Measurements from ENCODE around the gene KCNJ15. TPM values are rescaled to one million over a fixed set of nuclear protein-coding genes. Genes with fewer than 3 reads are reported as not detected.

KCNJ15 gene
- total RNA-seq, 1 donor from 2014 or later, result 2.2 TPM

DNA sequence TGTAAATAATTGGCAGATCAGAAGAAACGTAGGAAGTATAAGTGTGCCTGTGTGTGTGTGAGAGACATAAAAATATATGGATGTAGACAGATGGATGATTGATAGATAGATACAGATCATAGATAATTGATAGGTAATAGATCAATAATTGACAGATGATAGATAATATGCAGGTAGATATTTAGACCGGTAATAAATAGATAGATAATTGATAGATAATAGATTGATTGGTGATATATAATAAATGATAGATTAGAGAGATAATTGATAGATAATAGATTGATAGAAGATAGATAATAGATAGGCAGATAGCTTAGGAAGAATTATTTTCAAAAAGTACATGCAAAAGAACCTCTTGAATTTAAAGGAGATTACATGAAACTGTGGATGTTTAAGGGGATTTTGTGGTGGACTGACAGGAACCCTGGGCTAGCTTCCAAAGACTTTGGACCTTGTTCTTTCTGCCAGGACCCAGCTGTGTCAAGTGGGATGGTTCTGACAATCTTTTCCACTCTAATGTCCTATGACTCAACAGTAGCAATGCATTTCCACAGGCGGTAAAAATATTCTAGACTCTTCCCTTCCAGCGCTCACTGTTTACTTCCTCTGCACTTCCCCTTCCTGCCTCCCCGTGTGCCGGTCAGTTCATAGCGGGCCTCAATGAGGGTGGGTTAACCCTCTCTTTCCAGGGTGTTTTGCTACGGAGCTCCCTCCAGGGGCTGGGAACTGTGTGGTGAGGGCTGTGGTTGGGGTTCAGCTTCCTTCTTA is 39.4 kb downstream of the KCNJ15 start:
- peaks cover 56% of the 10 kb centered on the region for H3K4me1 Mint-ChIP-seq (ENCODE audit: low read depth, unreplicated experiment)
- TF ChIP-seq EZH2 (IDR thresholded peaks at IDR 0.05; ENCODE audit: insufficient read depth, low read length), result no peak
- TF ChIP-seq, protein P1, sequence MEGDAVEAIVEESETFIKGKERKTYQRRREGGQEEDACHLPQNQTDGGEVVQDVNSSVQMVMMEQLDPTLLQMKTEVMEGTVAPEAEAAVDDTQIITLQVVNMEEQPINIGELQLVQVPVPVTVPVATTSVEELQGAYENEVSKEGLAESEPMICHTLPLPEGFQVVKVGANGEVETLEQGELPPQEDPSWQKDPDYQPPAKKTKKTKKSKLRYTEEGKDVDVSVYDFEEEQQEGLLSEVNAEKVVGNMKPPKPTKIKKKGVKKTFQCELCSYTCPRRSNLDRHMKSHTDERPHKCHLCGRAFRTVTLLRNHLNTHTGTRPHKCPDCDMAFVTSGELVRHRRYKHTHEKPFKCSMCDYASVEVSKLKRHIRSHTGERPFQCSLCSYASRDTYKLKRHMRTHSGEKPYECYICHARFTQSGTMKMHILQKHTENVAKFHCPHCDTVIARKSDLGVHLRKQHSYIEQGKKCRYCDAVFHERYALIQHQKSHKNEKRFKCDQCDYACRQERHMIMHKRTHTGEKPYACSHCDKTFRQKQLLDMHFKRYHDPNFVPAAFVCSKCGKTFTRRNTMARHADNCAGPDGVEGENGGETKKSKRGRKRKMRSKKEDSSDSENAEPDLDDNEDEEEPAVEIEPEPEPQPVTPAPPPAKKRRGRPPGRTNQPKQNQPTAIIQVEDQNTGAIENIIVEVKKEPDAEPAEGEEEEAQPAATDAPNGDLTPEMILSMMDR (IDR thresholded peaks at IDR 0.05; ENCODE audit: insufficient read depth, low read depth, low read length), result no peak
- Histone ChIP-seq H3K79me2 (ENCODE audit: insufficient read depth, low read length) (no peaks in the 10 kb centered on the region), H3K27me3 (ENCODE audit: insufficient read depth, low read length) (no peaks in the 10 kb centered on the region), H3K4me2 (ENCODE audit: low read length) (peak overlapping the region; percentile 59), H3K9me3 (ENCODE audit: insufficient read depth, low read depth, low read length) (no peaks in the 10 kb centered on the region), H2AFZ (ENCODE audit: low read depth, low read length) (peak overlapping the region; percentile 29), H3K36me3 (ENCODE audit: insufficient read depth, low read length) (no peaks in the 10 kb centered on the region), H3K9ac (ENCODE audit: low read length) (peak overlapping the region; percentile 20), H3K27ac (ENCODE audit: low read depth, low read length) (peak overlapping the region; percentile 54), H4K20me1 (ENCODE audit: insufficient read depth, low read length) (no peaks in the 10 kb centered on the region), H3K4me1 (ENCODE audit: insufficient read depth, low read length) (peaks cover 34% of the 10 kb centered on the region), H3K4me3 (ENCODE audit: insufficient read depth, low read depth, low read length) (peak overlapping the region; percentile 9)
- FAIRE-seq, result no peak
- H3K9me3 Mint-ChIP-seq (ENCODE audit: unreplicated experiment), result no peaks in the 10 kb centered on the region
- H3K4me3 Mint-ChIP-seq (ENCODE audit: unreplicated experiment), result peak overlapping the region; percentile 65
- no peaks in the 10 kb centered on the region for H3K27me3 Mint-ChIP-seq (ENCODE audit: low read depth, unreplicated experiment)
- H3K27ac Mint-ChIP-seq (ENCODE audit: unreplicated experiment), result peak overlapping the region; percentile 87
- H3K36me3 Mint-ChIP-seq (ENCODE audit: low read depth, unreplicated experiment), result no peaks in the 10 kb centered on the region
- DNase-seq (ENCODE audit: low read depth), result no peak

DNA sequence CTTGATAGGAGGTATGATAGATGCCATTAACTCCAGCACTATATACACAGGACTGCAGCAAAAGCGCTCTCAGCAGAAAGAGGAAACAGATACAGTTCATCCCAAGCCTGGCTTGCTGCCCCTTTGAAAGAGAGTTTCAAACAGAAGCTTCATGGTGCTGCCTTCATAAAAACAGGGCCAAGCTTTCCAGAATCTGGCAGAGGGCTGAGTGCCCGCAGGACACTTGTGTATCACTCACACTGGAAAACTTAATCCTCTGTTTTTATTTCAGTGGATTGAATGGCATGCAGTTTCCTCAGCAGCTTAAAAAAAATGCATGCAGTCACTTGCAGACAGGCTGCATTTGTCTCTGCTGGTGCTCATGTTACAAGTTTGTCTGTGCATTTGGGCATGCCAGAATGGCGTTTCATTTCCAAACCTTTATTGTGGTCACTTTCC is 40.4 kb downstream of the KCNJ15 start:
- no peaks in the 10 kb centered on the region for H3K36me3 ChIP-seq (ENCODE audit: insufficient read depth, low read length)
- peak overlapping the region; percentile 20 for H3K9ac ChIP-seq (ENCODE audit: low read length)
- peak overlapping the region; percentile 87 for H3K27ac Mint-ChIP-seq (ENCODE audit: unreplicated experiment)
- no peak for TF ChIP-seq EZH2 (IDR thresholded peaks at IDR 0.05; ENCODE audit: insufficient read depth, low read length)
- TF ChIP-seq, protein P1 (IDR thresholded peaks at IDR 0.05; ENCODE audit: insufficient read depth, low read depth, low read length), result no peak
- DNase-seq (ENCODE audit: low read depth) (peak; percentile 87), FAIRE-seq (no peak)
- H3K9me3 ChIP-seq (ENCODE audit: insufficient read depth, low read depth, low read length), result no peaks in the 10 kb centered on the region
- H3K4me3 Mint-ChIP-seq (ENCODE audit: unreplicated experiment), result no peak overlapping the region
- peak overlapping the region; percentile 54 for H3K27ac ChIP-seq (ENCODE audit: low read depth, low read length)
- no peaks in the 10 kb centered on the region for H3K79me2 ChIP-seq (ENCODE audit: insufficient read depth, low read length)
- peaks cover 60% of the 10 kb centered on the region for H3K4me1 Mint-ChIP-seq (ENCODE audit: low read depth, unreplicated experiment)
- peak overlapping the region; percentile 6 for H2AFZ ChIP-seq (ENCODE audit: low read depth, low read length)
- H3K27me3 ChIP-seq (ENCODE audit: insufficient read depth, low read length), result no peaks in the 10 kb centered on the region
- H3K4me3 ChIP-seq (ENCODE audit: insufficient read depth, low read depth, low read length), result no peak overlapping the region
- H3K4me2 ChIP-seq (ENCODE audit: low read length), result peak overlapping the region; percentile 59
- no peaks in the 10 kb centered on the region for H4K20me1 ChIP-seq (ENCODE audit: insufficient read depth, low read length)
- no peaks in the 10 kb centered on the region for H3K27me3 Mint-ChIP-seq (ENCODE audit: low read depth, unreplicated experiment)
- H3K36me3 Mint-ChIP-seq (ENCODE audit: low read depth, unreplicated experiment), result no peaks in the 10 kb centered on the region
- H3K4me1 ChIP-seq (ENCODE audit: insufficient read depth, low read length), result peaks cover 29% of the 10 kb centered on the region
- no peaks in the 10 kb centered on the region for H3K9me3 Mint-ChIP-seq (ENCODE audit: unreplicated experiment)

DNA sequence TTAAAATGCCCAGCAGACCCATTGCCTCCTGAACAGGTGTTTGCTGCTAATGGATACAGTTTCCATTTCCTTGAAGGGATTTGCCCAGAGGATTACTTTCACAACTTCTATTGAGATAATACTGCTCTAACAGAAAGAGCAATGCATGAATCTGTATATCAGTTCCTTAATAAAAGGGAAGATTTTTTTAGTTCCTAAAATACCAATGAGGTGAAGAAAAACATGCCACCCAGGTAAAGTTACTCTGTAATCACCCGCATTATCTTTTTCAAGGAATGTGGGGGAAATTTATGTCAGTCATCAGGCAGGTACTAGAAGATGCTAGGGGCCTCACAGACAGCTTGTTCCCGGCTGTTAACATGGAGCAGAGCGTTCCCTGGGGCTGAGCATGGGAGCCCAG is 41.1 kb downstream of the KCNJ15 start:
- Histone ChIP-seq H3K27ac (ENCODE audit: low read depth, low read length) (peak overlapping the region; percentile 7), H3K9me3 (ENCODE audit: insufficient read depth, low read depth, low read length) (no peaks in the 10 kb centered on the region), H4K20me1 (ENCODE audit: insufficient read depth, low read length) (no peaks in the 10 kb centered on the region), H3K4me2 (ENCODE audit: low read length) (peak overlapping the region; percentile 59), H3K27me3 (ENCODE audit: insufficient read depth, low read length) (no peaks in the 10 kb centered on the region), H3K79me2 (ENCODE audit: insufficient read depth, low read length) (no peaks in the 10 kb centered on the region), H2AFZ (ENCODE audit: low read depth, low read length) (no peak overlapping the region), H3K4me3 (ENCODE audit: insufficient read depth, low read depth, low read length) (no peak overlapping the region), H3K36me3 (ENCODE audit: insufficient read depth, low read length) (no peaks in the 10 kb centered on the region), H3K9ac (ENCODE audit: low read length) (no peak overlapping the region), H3K4me1 (ENCODE audit: insufficient read depth, low read length) (peaks cover 24% of the 10 kb centered on the region)
- H3K27ac Mint-ChIP-seq (ENCODE audit: unreplicated experiment), result no peak overlapping the region
- no peaks in the 10 kb centered on the region for H3K36me3 Mint-ChIP-seq (ENCODE audit: low read depth, unreplicated experiment)
- no peak overlapping the region for H3K4me3 Mint-ChIP-seq (ENCODE audit: unreplicated experiment)
- H3K27me3 Mint-ChIP-seq (ENCODE audit: low read depth, unreplicated experiment), result no peaks in the 10 kb centered on the region
- no peak for FAIRE-seq
- H3K9me3 Mint-ChIP-seq (ENCODE audit: unreplicated experiment), result no peaks in the 10 kb centered on the region
- H3K4me1 Mint-ChIP-seq (ENCODE audit: low read depth, unreplicated experiment), result peaks cover 58% of the 10 kb centered on the region
- no peak for TF ChIP-seq EZH2 (IDR thresholded peaks at IDR 0.05; ENCODE audit: insufficient read depth, low read length)
- TF ChIP-seq, protein P1 (IDR thresholded peaks at IDR 0.05; ENCODE audit: insufficient read depth, low read depth, low read length), result no peak
- no peak for DNase-seq (ENCODE audit: low read depth)

Data from astrocyte (in vitro differentiated cells and primary cell).